SK-N-SH treated with all-trans-retinoic acid at 6 μM for 48 hours (cell line): ENCODE measurements around the gene PRKAB2.
"Not testable (repeated sequence)": the region's sequence is repeated elsewhere in the genome, so short reads cannot be mapped to it uniquely, and the experiment has no call there.

Experiments
- ATAC-seq: fragments of 200-7000 bp; cut with Tn5 transposase; 3 replicates; pipeline ENCODE4 v1.9.1; 2020; ENCODE audit warnings: mild to moderate bottlenecking, moderate library complexity
- ARNTL ChIP-seq: fragments of 450-650 bp; formaldehyde crosslinking; IDR thresholded peaks from 2 replicates; pipeline ENCODE4 v1.5.0; 2020; ENCODE audit warnings: low read depth, mild to moderate bottlenecking, moderate library complexity, borderline replicate concordance
- BACH2 ChIP-seq: fragments of 250-450 bp; sonication (Bioruptor Pico); IDR thresholded peaks from 2 replicates; pipeline ENCODE4 v1.9.0; 2021; ENCODE audit warnings: mild to moderate bottlenecking, borderline replicate concordance
- CSDC2 ChIP-seq: fragments of 250-450 bp; sonication (Bioruptor Pico); IDR thresholded peaks from 2 replicates; pipeline ENCODE4 v1.5.0; 2020; ENCODE audit warnings: mild to moderate bottlenecking, moderate library complexity
- CSRNP3 ChIP-seq: fragments of 250-450 bp; sonication (Bioruptor Pico); IDR thresholded peaks from 2 replicates; pipeline ENCODE4 v1.5.1; 2021; ENCODE audit warnings: mild to moderate bottlenecking, moderate library complexity
- ESRRG ChIP-seq: fragments of 250-450 bp; sonication (Bioruptor Pico); IDR thresholded peaks from 2 replicates; pipeline ENCODE4 v1.6.1; 2021; ENCODE audit warnings: mild to moderate bottlenecking
- GLIS3 ChIP-seq: fragments of 250-450 bp; sonication (Bioruptor Pico); IDR thresholded peaks from 2 replicates; pipeline ENCODE4 v1.5.0; 2020; ENCODE audit warnings: mild to moderate bottlenecking, moderate library complexity
- ISL1 ChIP-seq: fragments of 250-450 bp; sonication (Bioruptor Pico); IDR thresholded peaks from 2 replicates; pipeline ENCODE4 v2.1.2; 2022; ENCODE audit warnings: mild to moderate bottlenecking, moderate library complexity
- OSR1 ChIP-seq: fragments of 250-450 bp; sonication (Bioruptor Pico); IDR thresholded peaks from 2 replicates; pipeline ENCODE4 v1.8.0; 2022; ENCODE audit warnings: moderate library complexity, mild to moderate bottlenecking, inconsistent platforms
- PATZ1 ChIP-seq: fragments of 250-450 bp; sonication (Bioruptor Pico); IDR thresholded peaks from 2 replicates; pipeline ENCODE4 v1.8.0; 2020; ENCODE audit warnings: mild to moderate bottlenecking, moderate library complexity, borderline replicate concordance
- POU6F1 ChIP-seq: fragments of 250-450 bp; sonication (Bioruptor Pico); IDR thresholded peaks from 2 replicates; pipeline ENCODE4 v1.8.0; 2021; ENCODE audit warnings: low read depth, mild to moderate bottlenecking, moderate library complexity, borderline replicate concordance
- PPARA ChIP-seq: fragments of 250-450 bp; sonication (Bioruptor Pico); IDR thresholded peaks from 2 replicates; pipeline ENCODE4 v1.5.0; 2020; ENCODE audit warnings: mild to moderate bottlenecking, borderline replicate concordance
- RARB ChIP-seq: fragments of 250-450 bp; sonication (Bioruptor Pico); IDR thresholded peaks from 2 replicates; pipeline ENCODE4 v1.8.0; 2021; ENCODE audit warnings: mild to moderate bottlenecking, moderate library complexity
- SNAI2 ChIP-seq: fragments of 250-450 bp; sonication (Bioruptor Pico); IDR thresholded peaks from 2 replicates; pipeline ENCODE4 v1.5.0; 2020; ENCODE audit warnings: mild to moderate bottlenecking, moderate library complexity
- TCF4 ChIP-seq: fragments of 250-450 bp; sonication (Bioruptor Pico); IDR thresholded peaks from 2 replicates; pipeline ENCODE4 v1.8.0; 2021; ENCODE audit warnings: mild to moderate bottlenecking, moderate library complexity, borderline replicate concordance
- TOX ChIP-seq: fragments of 250-450 bp; sonication (Bioruptor Pico); IDR thresholded peaks from 2 replicates; pipeline ENCODE4 v1.8.0; 2021; ENCODE audit warnings: mild to moderate bottlenecking, moderate library complexity, borderline replicate concordance
- TSHZ2 ChIP-seq: fragments of 250-450 bp; sonication (Bioruptor Pico); IDR thresholded peaks from 2 replicates; pipeline ENCODE4 v1.5.0; 2020; ENCODE audit warnings: mild to moderate bottlenecking, moderate library complexity
- ZFP3 ChIP-seq: fragments of 250-450 bp; sonication (Bioruptor Pico); IDR thresholded peaks from 2 replicates; pipeline ENCODE4 v1.5.0; 2020; ENCODE audit warnings: mild to moderate bottlenecking, moderate library complexity
- ZFP30 ChIP-seq: fragments of 450-650 bp; formaldehyde crosslinking; IDR thresholded peaks from 2 replicates; pipeline ENCODE4 v1.5.0; 2022; ENCODE audit warnings: mild to moderate bottlenecking, moderate library complexity
- ZNF565 ChIP-seq: fragments of 450-650 bp; formaldehyde crosslinking; conservative IDR thresholded peaks from 2 replicates; pipeline ENCODE4 v1.5.0; 2020; ENCODE audit warnings: low read depth, mild to moderate bottlenecking, moderate library complexity
- ZNF70 ChIP-seq: fragments of 450-650 bp; formaldehyde crosslinking; IDR thresholded peaks from 2 replicates; pipeline ENCODE4 v1.5.0; 2020; ENCODE audit warnings: mild to moderate bottlenecking, moderate library complexity
- ZNF8 ChIP-seq: fragments of 450-650 bp; formaldehyde crosslinking; IDR thresholded peaks from 2 replicates; pipeline ENCODE4 v1.5.0; 2020; ENCODE audit warnings: mild to moderate bottlenecking, moderate library complexity

PRKAB2 gene

GRCh38 chr1:147162093-147162492, 10.2 kb downstream of the PRKAB2 start (continued):
- TF ChIP-seq TCF4, result no peak
- TF ChIP-seq SNAI2, result no peak

- not testable (repeated sequence) for ATAC-seq
Measured at GRCh38 chr1:147157116-147157515, 15.2 kb downstream of the PRKAB2 start.

GRCh38 chr1:147156642-147157041, 15.6 kb downstream of the PRKAB2 start:
- TF ChIP-seq SNAI2, result no peak
- TF ChIP-seq ARNTL, result no peak
- TF ChIP-seq ZFP30 (CRISPR knock-in tag), result no peak
- no peak for TF ChIP-seq TCF4
- no peak for TF ChIP-seq BACH2 (CRISPR knock-in tag)
- TF ChIP-seq ZNF565 (CRISPR knock-in tag), result no peak
- no peak for TF ChIP-seq ISL1
- no peak for TF ChIP-seq RARB (CRISPR knock-in tag)
- no peak for TF ChIP-seq GLIS3 (CRISPR knock-in tag)
- no peak for TF ChIP-seq PPARA
- TF ChIP-seq CSDC2, result no peak
- TF ChIP-seq POU6F1 (CRISPR knock-in tag), result no peak
- no peak for TF ChIP-seq ZNF70 (CRISPR knock-in tag)
- no peak for TF ChIP-seq PATZ1 (CRISPR knock-in tag)
- TF ChIP-seq ZFP3 (CRISPR knock-in tag), result no peak
- TF ChIP-seq, all 23 proteins: peak for 0
- ATAC-seq, result no peak

- no peak for ATAC-seq
- no peak for TF ChIP-seq PATZ1 (CRISPR knock-in tag)
Measured at GRCh38 chr1:147152772-147153171, 19.5 kb downstream of the PRKAB2 start.

- TF ChIP-seq BACH2 (CRISPR knock-in tag) (no peak), TOX (CRISPR knock-in tag) (no peak), ZNF8 (CRISPR knock-in tag) (no peak), SNAI2 (no peak), TSHZ2 (CRISPR knock-in tag) (no peak)
- no peak for ATAC-seq
Measured at GRCh38 chr1:147151244-147151643, 21.0 kb downstream of the PRKAB2 start.

- ATAC-seq, result no peak
- TF ChIP-seq CSRNP3 (CRISPR knock-in tag) (no peak), GLIS3 (CRISPR knock-in tag) (no peak), TOX (CRISPR knock-in tag) (no peak), ZNF565 (CRISPR knock-in tag) (no peak), ZNF8 (CRISPR knock-in tag) (no peak), ZFP3 (CRISPR knock-in tag) (no peak), ESRRG (CRISPR knock-in tag) (no peak), PATZ1 (CRISPR knock-in tag) (no peak), OSR1 (CRISPR knock-in tag) (no peak), SNAI2 (no peak), ZNF70 (CRISPR knock-in tag) (no peak), ISL1 (no peak), RARB (CRISPR knock-in tag) (no peak), CSDC2 (no peak)
Measured at GRCh38 chr1:147142886-147143285, 29.4 kb downstream of the PRKAB2 start.
